K562 (cell line): ENCODE measurements around the gene CDCP2. TPM values are rescaled to one million over a fixed set of nuclear protein-coding genes. Genes with fewer than 3 reads are reported as not detected.
A peak's percentile ranks its signal among the peaks of the same experiment; 100 is the strongest.

Experiments
- ATAC-seq: fragments of 200-7000 bp; cut with Tn5 transposase; 3 replicates; pipeline ENCODE4 v1.9.1; 2020; ENCODE audit warnings: moderate library complexity
- BruUV-seq: library from RNA; stranded (reverse); fragments of 400-500 nt; replicated peaks from 2 replicates; lab custom pipeline; 2021; lab: Mats Ljungman, UMichigan
- CTCF ChIA-PET: fragments of 300-600 bp; formaldehyde crosslinking; extraction: SDS; loops from one replicate; lab custom pipeline; 2021; ENCODE audit warnings: low intra/inter-chr PET ratio; lab: Yijun Ruan, JAX
- POLR2A ChIA-PET: fragments of 300-600, 350-650 bp; sonication (Branson Sonifier 250); formaldehyde crosslinking; extraction: SDS; loops from one replicate; lab custom pipeline; 2021; ENCODE audit warnings: antibody characterized with exemption, inconsistent platforms; lab: Yijun Ruan, JAX
- DNase-seq, 4 experiments: peaks; one replicate each; pipeline versions ENCODE4 v3.0.0 to v3.0.0-alpha.2; 2011 to 2018; ENCODE audit warnings: low spot score in 3 of 4, mixed read lengths in 3 of 4; ENCODE audit errors: extremely low read depth in 1 of 4
- FAIRE-seq: peaks from 2 replicates; lab custom pipeline; 2011; peaks lifted over from hg19 to GRCh38; lab: Jason Lieb, UNC
- H2AFZ ChIP-seq: 2 replicates; pipeline ENCODE4 v1.6.0; 2011; ENCODE audit warnings: low read depth, low read length, control low read depth, inconsistent platforms
- H3K27ac ChIP-seq: fragments of 200-600 bp; 3 replicates; pipeline ENCODE4 v1.8.0; 2011; ENCODE audit warnings: low read depth, mild to moderate bottlenecking, control low read depth, inconsistent platforms, low read length, moderate library complexity, mixed read lengths; ENCODE audit errors: extremely low read depth
- H3K27me3 ChIP-seq, 2 experiments: fragments of 300-600 bp in 1 of 2; 2 replicates in 1 of 2; 3 replicates in 1 of 2; pipeline versions ENCODE4 v1.6.0 to v1.8.0; 2011; ENCODE audit warnings: inconsistent platforms in 2 of 2, low read length in 2 of 2, mild to moderate bottlenecking in 1 of 2, mixed read lengths in 1 of 2, moderate library complexity in 1 of 2; ENCODE audit not compliant: control insufficient read depth in 2 of 2, insufficient read depth in 2 of 2
- H3K36me3 ChIP-seq: fragments of 300-600 bp; 3 replicates; pipeline ENCODE4 v1.8.0; 2011; ENCODE audit warnings: mild to moderate bottlenecking, low read length, inconsistent platforms; ENCODE audit not compliant: control insufficient read depth, insufficient read depth
- H3K4me1 ChIP-seq, 2 experiments: fragments of 200-600 bp in 1 of 2; replicated peaks in 1 of 2; 2 replicates in 1 of 2; 3 replicates in 1 of 2; pipeline versions ENCODE4 v1.5.1 to v1.8.0; 2011; ENCODE audit warnings: inconsistent platforms in 2 of 2, low read length in 2 of 2, mild to moderate bottlenecking in 1 of 2, mixed read lengths in 1 of 2, moderate library complexity in 1 of 2; ENCODE audit not compliant: control insufficient read depth in 2 of 2, insufficient read depth in 2 of 2
- H3K4me2 ChIP-seq: 2 replicates; pipeline ENCODE4 v1.6.1; 2011; ENCODE audit warnings: low read length, control low read depth, inconsistent platforms, mixed read lengths; ENCODE audit not compliant: insufficient read depth
- H3K4me3 ChIP-seq: fragments of 200-600 bp; sonication (generic), shearing (Covaris generic); 2 replicates; pipeline ENCODE4 v1.5.1; 2016; ENCODE audit warnings: control low read depth, inconsistent platforms
- H3K79me2 ChIP-seq: fragments of 200-600 bp; 3 replicates; pipeline ENCODE4 v1.8.0; 2011; ENCODE audit warnings: low read length, inconsistent platforms; ENCODE audit not compliant: control insufficient read depth, insufficient read depth
- H3K9ac ChIP-seq, 2 experiments: 2 replicates each; pipeline versions ENCODE4 v1.6.0 to v1.6.1; 2011; ENCODE audit warnings: low read depth in 2 of 2, low read length in 2 of 2, control low read depth in 1 of 2, inconsistent platforms in 1 of 2, mild to moderate bottlenecking in 1 of 2, mixed read lengths in 1 of 2; ENCODE audit not compliant: insufficient read depth in 1 of 2
- H3K9me1 ChIP-seq: one replicate; pipeline ENCODE4 v1.6.0; 2011; ENCODE audit warnings: inconsistent platforms, mild to moderate bottlenecking, low read length, moderate library complexity; ENCODE audit not compliant: control insufficient read depth, insufficient read depth
- H3K9me3 ChIP-seq: replicated peaks from 2 replicates; pipeline ENCODE4 v1.5.1; 2011; ENCODE audit warnings: low read depth, low read length, inconsistent platforms; ENCODE audit not compliant: control insufficient read depth, insufficient read depth
- H4K20me1 ChIP-seq: replicated peaks from 2 replicates; pipeline ENCODE4 v1.6.1; 2011; ENCODE audit warnings: low read length, inconsistent platforms, mixed read lengths; ENCODE audit not compliant: control insufficient read depth, insufficient read depth
- CUX1 ChIP-seq: fragments of 200-800 bp; sonication (Bioruptor generic); IDR thresholded peaks from 2 replicates; pipeline ENCODE4 v1.6.1; 2016; ENCODE audit warnings: missing genetic modification characterization, missing compliant biosample characterization
- PBX2 ChIP-seq, 2 experiments: IDR thresholded peaks in 1 of 2; conservative IDR thresholded peaks in 1 of 2; 2 replicates each; pipeline ENCODE4 v1.6.1; 2016; ENCODE audit warnings: low read depth in 2 of 2, mild to moderate bottlenecking in 1 of 2, missing compliant biosample characterization in 1 of 2, missing genetic modification characterization in 1 of 2, moderate library complexity in 1 of 2
- TBP ChIP-seq: optimal IDR thresholded peaks from 2 replicates; pipeline ENCODE3; 2011; ENCODE audit warnings: low read depth, low read length, improper control_type of control experiment
- ZBTB33 ChIP-seq: sonication (generic); formaldehyde crosslinking; IDR thresholded peaks from 2 replicates; pipeline ENCODE4 v1.8.1; 2023; ENCODE audit warnings: mild to moderate bottlenecking, missing genetic modification reagents
- ZFP1 ChIP-seq: fragments of 450-650 bp; formaldehyde crosslinking; IDR thresholded peaks from 2 replicates; pipeline ENCODE4 v1.4.0; 2020; ENCODE audit warnings: mild to moderate bottlenecking, mixed read lengths
- WGBS: fragments of 100-300 bp; shearing (Covaris generic); methylation state at CpG from one replicate; pipeline ENCODE4 v1.1.6; 2016; ENCODE audit warnings: low coverage, mixed read lengths; ENCODE audit not compliant: insufficient coverage; ENCODE audit errors: missing lambda C conversion rate; 5-methylcytosine and 5-hydroxymethylcytosine counted together
- in situ Hi-C: fragments of 300-500 bp; cut with MboI; formaldehyde crosslinking; loops from 4 replicates; pipeline ENCODE4 v1.15.0; 2018; ENCODE audit warnings: inconsistent platforms, mixed read lengths
- intact Hi-C: fragments of 100-400 bp; cut with micrococcal nuclease; formaldehyde crosslinking; loops from 2 replicates; pipeline ENCODE4 v1.14.2; 2022
- polyA plus RNA-seq, 8 experiments: library from polyadenylated mRNA; depleted of rRNA in 4 of 8; stranded (reverse) in 5 of 8; unstranded in 3 of 8; fragments of >200 nt; fragmentation: Nextera tagmentation in 2 of 8; fragmentation: Illumina TruSeq in 1 of 8; extraction: Ambion mirVana in 2 of 8; extraction: Trizol in 1 of 8; gene quantifications; 2 replicates each; pipeline versions ENCODE4 v1.2.1 to v1.2.3, GENCODE V29; 2011 to 2014; ENCODE audit warnings: inconsistent platforms in 1 of 8, missing spikeins in 1 of 8
- total RNA-seq, 7 experiments: library from RNA; depleted of rRNA in 6 of 7; stranded (reverse); fragments of >200 nt in 6 of 7; fragmentation: Illumina TruSeq in 2 of 7; extraction: Trizol in 2 of 7; gene quantifications; 2 replicates each; pipeline versions ENCODE4 v1.2.1 to v1.2.3, GENCODE V29; 2011 to 2021; ENCODE audit warnings: low replicate concordance in 1 of 7

CDCP2 gene
- total and polyA plus RNA-seq, 9 of the 15 experiments (the other 6 are each of a cell fraction or from before 2014, with no cell fraction given), result not detected

GRCh38 chr1:54121482-54122134 lies 31.2 kb downstream of the CDCP2 start:
- no peak overlapping the region for H3K27ac ChIP-seq
- FAIRE-seq (peak; percentile 90), ATAC-seq (peak; percentile 96), DNase-seq (peak; percentile 90 to 94 (median 94))
- H3K27me3 ChIP-seq, result peaks cover 3 to 18% of the 10 kb centered on the region in 2 experiments; a peak in 3 of 5 replicates
- H3K4me3 ChIP-seq, result peak overlapping the region; percentile 17
- no peaks in the 10 kb centered on the region for H3K79me2 ChIP-seq
- ChIA-PET CTCF (interaction anchor here (0.6 to 1.2 kb wide), 3 partner anchors 366 to 689 kb away, joined by 3 read pairs; no protein-coding TSS in a partner anchor), POLR2A (interaction anchor here (0.6 to 1.1 kb wide), 5 partner anchors 10 to 686 kb away, joined by 3 to 6 read pairs (median 4); no protein-coding TSS in a partner anchor)
- peaks cover 7 to 21% of the 10 kb centered on the region in 2 experiments; a peak in 4 of 5 replicates for H3K4me1 ChIP-seq
- H2AFZ ChIP-seq, result peak overlapping the region; percentile 88
- WGBS, result 3% methylated on average over 31 of the region's 36 CpGs
- H3K9me3 ChIP-seq, result 0 out of 2 replicates have a peak, but pooled peaks cover 3% of the 10 kb centered on the region
- peak overlapping the region; percentile 8 to 81; a peak in 3 of 4 replicates for H3K9ac ChIP-seq
- H3K9me1 ChIP-seq, result no peaks in the 10 kb centered on the region
- intact Hi-C loops, result loop anchor here (1.0 to 10.0 kb wide), 6 partner anchors 46 to 543 kb away; partner anchors contain the start of genes CYB5RL, MRPL37 and SSBP3
- no peaks in the 10 kb centered on the region for H4K20me1 ChIP-seq
- peak overlapping the region; percentile 76 for H3K4me2 ChIP-seq
- in situ Hi-C loops, result loop anchor here (5.0 kb wide), 1 partner anchor 376 kb away; no protein-coding TSS in a partner anchor
- no peaks in the 10 kb centered on the region; the same call in 2 of the 3 replicates for H3K36me3 ChIP-seq
- BruUV-seq, result no TSS peak
- TF ChIP-seq PBX2 (CRISPR knock-in tag; IDR thresholded peaks at IDR 0.05; ENCODE audit: low read depth), result no peak
- TF ChIP-seq PBX2 (tag; conservative IDR thresholded peaks at IDR 0.05; ENCODE audit: low read depth), result no peak
- TF ChIP-seq CUX1 (CRISPR knock-in tag), result no peak
- no peak for TF ChIP-seq ZFP1 (CRISPR knock-in tag)
- TF ChIP-seq TBP, result no peak
- TF ChIP-seq ZBTB33, result peak; percentile 62; the same call in 1 of the 2 replicates
